ENCODE results near the gene NDRG2.

DNA sequence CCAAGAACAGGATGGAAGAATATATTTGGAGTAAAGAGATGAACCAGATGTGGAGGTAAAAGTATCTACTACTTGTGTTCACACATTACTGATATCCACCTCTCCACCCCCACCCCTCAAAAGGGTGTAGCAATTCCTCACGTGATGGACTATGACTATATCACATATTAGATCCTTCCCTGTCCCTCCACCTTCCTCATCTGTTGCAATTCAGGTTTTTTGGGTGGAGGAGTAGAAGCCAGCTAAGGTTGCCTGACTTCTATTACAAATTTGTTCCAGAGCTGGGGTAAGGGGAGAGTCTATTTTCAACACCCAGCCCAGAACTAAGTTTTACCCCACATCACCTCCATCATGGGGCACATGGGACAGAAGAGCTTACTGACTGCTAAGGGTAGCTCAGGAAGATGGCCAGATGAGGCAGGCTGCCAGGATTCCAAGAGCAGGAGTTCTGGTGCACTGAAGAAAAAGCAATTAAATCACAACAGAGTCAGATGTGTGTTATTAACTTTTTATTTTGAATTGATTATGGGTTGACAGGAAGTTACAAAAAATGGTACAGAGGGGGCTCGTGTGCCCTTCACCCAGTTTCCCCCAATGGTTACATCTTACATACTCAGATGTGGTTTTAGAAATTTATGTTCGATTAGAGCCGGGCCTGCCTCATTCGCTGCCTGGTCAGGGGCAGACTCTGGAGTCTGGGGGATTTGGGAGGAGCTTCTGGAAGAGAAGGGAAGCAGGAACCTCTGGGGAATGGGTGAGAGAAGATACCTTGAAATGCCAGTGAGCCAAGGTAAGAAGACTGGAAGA lies 7.7 kb upstream of the NDRG2 start:
- TF ChIP-seq, protein P1, sequence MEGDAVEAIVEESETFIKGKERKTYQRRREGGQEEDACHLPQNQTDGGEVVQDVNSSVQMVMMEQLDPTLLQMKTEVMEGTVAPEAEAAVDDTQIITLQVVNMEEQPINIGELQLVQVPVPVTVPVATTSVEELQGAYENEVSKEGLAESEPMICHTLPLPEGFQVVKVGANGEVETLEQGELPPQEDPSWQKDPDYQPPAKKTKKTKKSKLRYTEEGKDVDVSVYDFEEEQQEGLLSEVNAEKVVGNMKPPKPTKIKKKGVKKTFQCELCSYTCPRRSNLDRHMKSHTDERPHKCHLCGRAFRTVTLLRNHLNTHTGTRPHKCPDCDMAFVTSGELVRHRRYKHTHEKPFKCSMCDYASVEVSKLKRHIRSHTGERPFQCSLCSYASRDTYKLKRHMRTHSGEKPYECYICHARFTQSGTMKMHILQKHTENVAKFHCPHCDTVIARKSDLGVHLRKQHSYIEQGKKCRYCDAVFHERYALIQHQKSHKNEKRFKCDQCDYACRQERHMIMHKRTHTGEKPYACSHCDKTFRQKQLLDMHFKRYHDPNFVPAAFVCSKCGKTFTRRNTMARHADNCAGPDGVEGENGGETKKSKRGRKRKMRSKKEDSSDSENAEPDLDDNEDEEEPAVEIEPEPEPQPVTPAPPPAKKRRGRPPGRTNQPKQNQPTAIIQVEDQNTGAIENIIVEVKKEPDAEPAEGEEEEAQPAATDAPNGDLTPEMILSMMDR (conservative IDR thresholded peaks at IDR 0.05; ENCODE audit: low read depth, low read length) = no peak
- no peak for TF ChIP-seq EZH2 (IDR thresholded peaks at IDR 0.05; ENCODE audit: borderline replicate concordance, low read depth, low read length, poor library complexity, severe bottlenecking)
